Karpas-422 (cell line): Measurements from ENCODE around the gene SCIN. TPM values are rescaled to one million over a fixed set of nuclear protein-coding genes. Genes with fewer than 3 reads are reported as not detected.
"Not testable (repeated sequence)": the region's sequence is repeated elsewhere in the genome, so short reads cannot be mapped to it uniquely, and the experiment has no call there.

Source experiments
- DNase-seq: peaks from one replicate; pipeline ENCODE4 v3.0.0-alpha.2; 2015
- H2AFZ ChIP-seq: fragments of 200-600 bp; sonication (generic); 2 replicates; pipeline ENCODE4 v1.6.1; 2014; ENCODE audit warnings: antibody characterized with exemption, low read length, mixed read lengths
- H3K27ac ChIP-seq: fragments of 200-600 bp; sonication (generic); 2 replicates; pipeline ENCODE4 v1.5.1; 2014; ENCODE audit warnings: mild to moderate bottlenecking, low read length, moderate library complexity
- H3K27me3 ChIP-seq: fragments of 200-600 bp; sonication (generic); 2 replicates; pipeline ENCODE4 v1.6.1; 2014; ENCODE audit warnings: low read length, mixed read lengths
- H3K36me3 ChIP-seq: fragments of 200-600 bp; sonication (generic); 2 replicates; pipeline ENCODE4 v1.6.1; 2014; ENCODE audit warnings: low read length, mixed read lengths; ENCODE audit not compliant: insufficient read depth
- H3K4me1 ChIP-seq: fragments of 200-600 bp; sonication (generic); 2 replicates; pipeline ENCODE4 v1.6.1; 2014; ENCODE audit warnings: mild to moderate bottlenecking, low read length, mixed read lengths
- H3K4me2 ChIP-seq: fragments of 200-600 bp; sonication (generic); 2 replicates; pipeline ENCODE4 v1.6.1; 2014; ENCODE audit warnings: low read length, low read depth, mild to moderate bottlenecking; ENCODE audit not compliant: poor library complexity, severe bottlenecking
- H3K4me3 ChIP-seq: fragments of 200-600 bp; sonication (generic); 2 replicates; pipeline ENCODE4 v1.5.1; 2014; ENCODE audit warnings: mild to moderate bottlenecking, antibody characterized with exemption, low read length, mixed read lengths
- H3K79me2 ChIP-seq: fragments of 200-600 bp; sonication (generic); 2 replicates; pipeline ENCODE4 v1.6.1; 2014; ENCODE audit warnings: mild to moderate bottlenecking, low read length, mixed read lengths
- H3K9ac ChIP-seq: fragments of 200-600 bp; sonication (generic); 2 replicates; pipeline ENCODE4 v1.6.0; 2014; ENCODE audit warnings: low read length
- H3K9me2 ChIP-seq: fragments of 200-600 bp; sonication (generic), shearing (Covaris generic); replicated peaks from 2 replicates; pipeline ENCODE4 v1.6.0; 2014; ENCODE audit warnings: mild to moderate bottlenecking, low read length, moderate library complexity; ENCODE audit not compliant: insufficient read depth
- H3K9me3 ChIP-seq: fragments of 300-700, 200-600 bp; sonication (generic); 2 replicates; pipeline ENCODE4 v1.6.1; 2014; ENCODE audit warnings: low read length, mixed read lengths
- H4K20me1 ChIP-seq: fragments of 200-600 bp; sonication (generic); 2 replicates; pipeline ENCODE4 v1.6.1; 2014; ENCODE audit warnings: mild to moderate bottlenecking, antibody characterized with exemption, low read length, low read depth; ENCODE audit not compliant: insufficient read depth
- total RNA-seq: library from RNA; depleted of rRNA; stranded (reverse); fragments of >200 nt; shearing (Covaris generic); gene quantifications from 2 replicates; pipeline ENCODE4 v1.2.3, GENCODE V29; 2014; ENCODE audit warnings: low replicate concordance

Gene SCIN
- total RNA-seq, 1 experiment from 2014 or later, result not detected

DNA sequence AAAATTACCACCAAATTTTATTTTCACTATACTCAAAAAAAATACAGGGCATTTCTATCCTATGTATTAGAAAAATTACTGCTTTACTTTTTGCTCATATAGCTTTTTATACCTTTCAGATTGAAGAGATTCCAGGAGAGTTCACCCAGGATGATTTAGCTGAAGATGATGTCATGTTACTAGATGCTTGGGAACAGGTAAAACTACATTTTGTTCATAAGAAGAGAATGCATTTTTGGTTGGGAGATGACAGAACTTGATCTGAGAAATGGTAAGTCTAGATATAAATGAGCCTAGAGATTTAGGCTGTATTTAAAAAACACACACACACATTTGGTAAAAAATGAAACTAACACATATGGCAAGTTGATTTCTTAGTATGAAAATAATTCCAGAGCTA lies 78.8 kb downstream of the SCIN start:
- Histone ChIP-seq H3K9me3 (no peaks in the 10 kb centered on the region), H3K27me3 (no peaks in the 10 kb centered on the region; the same call in 1 of the 2 replicates), H3K4me2 (no peak overlapping the region)

DNA sequence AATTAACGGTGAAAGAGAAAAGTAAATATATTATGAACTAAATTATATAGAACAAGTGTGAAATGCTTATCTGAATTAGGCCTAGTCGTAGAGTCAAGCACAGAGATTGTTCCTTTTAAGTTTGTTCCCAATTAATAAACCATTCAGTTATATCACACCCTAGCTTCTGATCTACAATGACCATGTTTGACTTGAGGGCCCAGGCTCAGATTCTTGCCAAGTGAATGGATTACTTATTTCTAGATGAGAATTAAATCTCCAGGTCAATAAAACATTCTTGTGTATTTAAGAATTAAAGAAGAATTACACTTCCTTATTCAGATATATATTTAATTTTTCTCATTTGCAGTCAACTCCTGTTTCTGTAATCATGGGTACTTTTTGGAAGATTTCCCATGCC lies 79.6 kb downstream of the SCIN start:
- Histone ChIP-seq H3K9me3 (no peaks in the 10 kb centered on the region), H3K36me3 (no peaks in the 10 kb centered on the region), H3K4me2 (no peak overlapping the region), H3K4me1 (no peaks in the 10 kb centered on the region), H2AFZ (no peak overlapping the region), H3K27me3 (no peaks in the 10 kb centered on the region; the same call in 1 of the 2 replicates), H3K9ac (no peak overlapping the region), H3K27ac (no peak overlapping the region), H3K4me3 (no peak overlapping the region), H4K20me1 (no peaks in the 10 kb centered on the region), H3K79me2 (no peaks in the 10 kb centered on the region), H3K9me2 (no peaks in the 10 kb centered on the region)
- DNase-seq, result no peak

More for the DNA sequence above, 78.8 kb downstream of the SCIN start:
- Histone ChIP-seq H3K79me2 (no peaks in the 10 kb centered on the region), H3K9me2 (no peaks in the 10 kb centered on the region), H2AFZ (no peak overlapping the region), H3K4me1 (no peaks in the 10 kb centered on the region), H3K27ac (no peak overlapping the region), H3K36me3 (no peaks in the 10 kb centered on the region), H3K9ac (no peak overlapping the region), H3K4me3 (no peak overlapping the region), H4K20me1 (no peaks in the 10 kb centered on the region)
- DNase-seq, result no peak

DNA sequence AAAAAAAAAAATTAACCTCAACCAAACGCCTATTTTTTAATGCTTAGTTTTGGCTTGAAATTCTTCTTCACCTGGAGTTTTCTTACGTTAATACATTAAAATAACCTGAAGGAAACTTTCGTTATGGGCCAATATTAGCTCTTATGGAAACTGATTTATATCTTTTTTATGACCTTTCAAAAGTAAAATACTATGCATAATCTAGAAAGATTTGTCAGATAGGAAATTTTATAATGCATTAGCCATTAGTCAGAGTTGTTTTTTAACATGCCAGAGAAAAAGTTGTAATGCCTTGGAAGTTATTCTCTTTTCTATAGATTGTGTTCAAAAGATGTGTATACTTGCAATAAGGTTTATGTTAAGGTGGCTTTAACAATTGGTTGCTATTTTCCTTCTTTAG lies 82.6 kb downstream of the SCIN start:
- H3K36me3 ChIP-seq, result no peaks in the 10 kb centered on the region
- no peak for DNase-seq

DNA sequence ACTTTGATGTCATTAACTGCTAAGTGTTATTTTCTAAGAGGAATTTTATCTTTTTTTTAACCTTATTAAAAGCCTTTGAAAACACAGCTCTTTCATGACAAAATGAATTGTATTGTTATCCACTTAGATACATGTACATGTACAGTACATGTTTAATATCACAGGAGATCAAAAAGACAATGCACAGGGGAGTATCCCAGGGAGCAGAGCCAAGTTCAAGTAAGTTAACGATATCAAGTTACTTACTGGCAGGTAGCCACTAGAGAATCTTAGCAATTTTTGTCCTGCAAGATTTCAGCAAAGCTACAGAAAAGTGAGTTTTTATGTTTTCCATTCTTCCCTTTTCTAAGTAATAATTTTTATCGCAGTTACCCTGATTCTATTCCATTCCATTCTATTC lies 83.0 kb downstream of the SCIN start:
- Histone ChIP-seq H3K4me1 (no peaks in the 10 kb centered on the region), H2AFZ (no peak overlapping the region), H3K36me3 (no peaks in the 10 kb centered on the region), H3K4me3 (no peak overlapping the region), H4K20me1 (no peaks in the 10 kb centered on the region), H3K9ac (no peak overlapping the region), H3K79me2 (no peaks in the 10 kb centered on the region), H3K9me2 (no peaks in the 10 kb centered on the region), H3K9me3 (no peaks in the 10 kb centered on the region), H3K4me2 (no peak overlapping the region), H3K27ac (no peak overlapping the region), H3K27me3 (no peaks in the 10 kb centered on the region; the same call in 1 of the 2 replicates)
- DNase-seq, result no peak

More for the DNA sequence above, 82.6 kb downstream of the SCIN start:
- Histone ChIP-seq H3K4me2 (no peak overlapping the region), H3K9me2 (no peaks in the 10 kb centered on the region), H3K9me3 (no peaks in the 10 kb centered on the region), H3K27ac (no peak overlapping the region), H3K79me2 (no peaks in the 10 kb centered on the region), H3K4me1 (no peaks in the 10 kb centered on the region), H4K20me1 (no peaks in the 10 kb centered on the region), H3K4me3 (no peak overlapping the region), H3K9ac (no peak overlapping the region), H2AFZ (no peak overlapping the region), H3K27me3 (no peaks in the 10 kb centered on the region; the same call in 1 of the 2 replicates)

DNA sequence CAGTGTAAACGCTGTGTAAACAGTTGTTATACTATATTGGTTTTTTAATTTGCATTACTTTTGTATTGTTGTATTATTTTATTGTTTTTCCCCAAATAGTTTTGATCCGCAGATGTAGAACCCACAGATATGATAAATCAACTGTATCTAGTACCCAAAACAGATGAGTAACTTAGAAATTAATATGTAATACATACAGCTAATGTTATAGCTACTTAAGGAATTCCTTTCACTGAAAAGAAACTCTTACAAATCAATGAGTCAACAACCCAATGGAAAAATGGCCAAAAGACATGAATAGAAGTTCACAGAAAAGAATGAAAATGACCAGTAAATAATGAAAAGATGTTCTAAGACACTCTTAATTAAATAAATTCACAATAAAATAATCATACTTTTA lies 84.6 kb downstream of the SCIN start:
- DNase-seq, result no peak
- Histone ChIP-seq H3K36me3 (no peaks in the 10 kb centered on the region), H3K27me3 (no peaks in the 10 kb centered on the region; the same call in 1 of the 2 replicates), H3K9ac (no peak overlapping the region), H3K9me3 (no peaks in the 10 kb centered on the region), H4K20me1 (no peaks in the 10 kb centered on the region), H3K27ac (no peak overlapping the region), H3K79me2 (no peaks in the 10 kb centered on the region), H2AFZ (no peak overlapping the region), H3K9me2 (no peaks in the 10 kb centered on the region), H3K4me1 (no peaks in the 10 kb centered on the region), H3K4me3 (no peak overlapping the region), H3K4me2 (no peak overlapping the region)

DNA sequence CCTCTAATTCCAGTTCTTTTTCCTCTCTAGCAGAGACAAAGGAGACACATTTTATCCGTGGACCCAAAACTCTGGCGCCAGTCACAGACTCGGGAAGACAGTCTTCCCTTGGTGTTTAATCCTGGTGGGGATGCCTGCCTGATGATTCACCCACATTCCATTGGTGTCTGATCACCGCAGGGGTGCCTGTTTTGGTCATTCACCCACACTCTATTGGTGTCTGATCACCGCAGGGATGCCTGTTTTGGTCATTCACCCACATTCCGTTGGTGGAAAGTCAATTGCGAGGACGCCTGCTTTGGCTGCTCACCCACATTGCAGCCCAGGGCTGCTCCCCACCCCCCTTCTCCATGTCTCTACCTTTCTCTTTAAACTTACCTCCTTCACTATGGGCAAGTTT lies 89.9 kb downstream of the SCIN start:
- not testable (repeated sequence) for H2AFZ ChIP-seq, DNase-seq, H3K79me2 ChIP-seq, H4K20me1 ChIP-seq, H3K4me2 ChIP-seq, H3K9me2 ChIP-seq, H3K4me1 ChIP-seq, H3K9ac ChIP-seq, H3K4me3 ChIP-seq, H3K9me3 ChIP-seq, H3K36me3 ChIP-seq, H3K27me3 ChIP-seq, H3K27ac ChIP-seq

DNA sequence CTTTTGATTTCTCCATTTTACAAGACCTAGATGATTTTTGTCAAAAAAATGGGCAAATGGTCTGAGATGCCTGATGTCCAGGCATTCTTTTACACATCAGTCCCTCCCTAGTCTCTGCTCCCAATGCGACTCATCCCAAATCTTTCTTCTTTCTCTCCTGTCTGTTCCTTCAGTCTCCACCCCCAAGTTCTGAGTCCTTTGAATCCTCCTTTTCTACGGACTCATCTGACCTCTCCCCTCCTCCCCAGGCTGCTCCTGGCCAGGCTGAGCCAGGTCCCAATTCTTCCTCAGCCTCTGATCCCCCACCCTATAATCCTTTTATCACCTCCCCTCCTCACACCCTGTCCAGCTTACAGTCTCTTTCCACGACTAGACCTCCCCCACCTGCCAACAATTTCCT lies 90.5 kb downstream of the SCIN start:
- H3K27me3 ChIP-seq, H3K27ac ChIP-seq, H3K9me2 ChIP-seq, DNase-seq, H4K20me1 ChIP-seq, H3K79me2 ChIP-seq, H3K9ac ChIP-seq, H3K4me2 ChIP-seq, H2AFZ ChIP-seq, H3K4me1 ChIP-seq, H3K4me3 ChIP-seq, H3K9me3 ChIP-seq, H3K36me3 ChIP-seq: not testable (repeated sequence)

DNA sequence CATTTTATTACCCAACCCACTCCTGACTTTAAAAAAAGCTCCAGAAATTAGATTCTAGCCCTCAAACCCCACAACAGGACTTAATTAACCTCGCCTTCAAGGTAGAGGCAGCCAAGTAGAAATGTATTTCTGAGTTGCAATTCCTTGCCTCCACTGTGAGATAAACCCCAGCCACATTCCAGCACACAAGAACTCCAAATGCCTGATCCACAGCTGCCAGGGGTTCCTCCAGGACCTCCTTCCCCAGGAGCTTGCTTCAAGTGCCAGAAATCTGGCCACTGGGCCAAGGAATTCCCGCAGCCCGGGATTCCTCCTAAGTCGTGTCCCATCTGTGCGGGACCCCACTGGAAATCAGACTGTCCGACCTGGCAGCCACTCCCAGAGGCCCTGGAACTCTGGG lies 91.1 kb downstream of the SCIN start:
- Histone ChIP-seq H3K27me3 (no peaks in the 10 kb centered on the region), H3K9me2 (no peaks in the 10 kb centered on the region), H3K27ac (no peak overlapping the region), H3K36me3 (no peaks in the 10 kb centered on the region), H3K4me2 (no peak overlapping the region), H4K20me1 (no peaks in the 10 kb centered on the region), H3K79me2 (no peaks in the 10 kb centered on the region), H3K9me3 (no peaks in the 10 kb centered on the region), H3K9ac (no peak overlapping the region), H2AFZ (no peak overlapping the region), H3K4me1 (no peaks in the 10 kb centered on the region), H3K4me3 (no peak overlapping the region)
- no peak for DNase-seq
